ENCODE data around the gene MCEMP1. TPM values are rescaled to one million over a fixed set of nuclear protein-coding genes. Genes with fewer than 3 reads are reported as not detected.
A peak's percentile ranks its signal among the peaks of the same experiment; 100 is the strongest.

MCEMP1 gene
- total and polyA plus RNA-seq, 2 of the 13 experiments (the other 11 are each of a cell fraction or from before 2014, with no cell fraction given): not detected

DNA sequence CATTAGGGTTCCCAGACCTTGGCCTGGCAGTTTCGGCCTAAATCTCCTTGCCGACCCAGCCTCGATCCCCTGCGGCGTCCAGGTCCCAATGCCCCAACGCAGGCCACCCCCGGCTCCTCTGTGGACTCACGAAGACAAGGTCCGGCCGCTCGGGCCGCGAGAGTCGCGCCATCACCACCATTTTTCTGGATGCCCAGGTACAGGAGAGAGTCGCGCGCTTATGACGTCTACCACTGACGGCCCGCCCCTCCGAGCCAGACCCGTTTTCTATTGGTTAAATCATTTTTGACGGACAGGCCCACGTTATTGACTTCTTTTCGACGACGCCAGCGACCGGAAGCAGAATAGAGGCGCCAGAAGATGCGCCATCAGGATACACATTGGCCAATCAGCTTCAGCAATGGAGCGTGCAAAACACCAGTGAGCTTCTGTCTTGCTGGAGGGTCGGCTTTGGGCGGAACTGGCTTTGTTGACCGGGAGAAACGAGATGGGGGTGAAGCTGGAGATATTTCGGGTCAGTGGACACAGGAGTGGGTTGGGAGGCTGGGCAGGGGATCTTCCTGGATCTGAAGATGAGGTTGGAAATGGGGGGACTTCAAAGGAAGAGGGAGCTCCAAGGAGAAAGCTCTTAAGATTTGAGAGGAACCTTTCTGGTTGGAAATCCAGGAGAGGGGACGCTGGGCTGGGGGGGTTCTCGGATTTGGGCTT lies 47.4 kb upstream of the MCEMP1 start, which contains the start of the genes PET100 and XAB2 (continued):
- TF ChIP-seq, protein P1, sequence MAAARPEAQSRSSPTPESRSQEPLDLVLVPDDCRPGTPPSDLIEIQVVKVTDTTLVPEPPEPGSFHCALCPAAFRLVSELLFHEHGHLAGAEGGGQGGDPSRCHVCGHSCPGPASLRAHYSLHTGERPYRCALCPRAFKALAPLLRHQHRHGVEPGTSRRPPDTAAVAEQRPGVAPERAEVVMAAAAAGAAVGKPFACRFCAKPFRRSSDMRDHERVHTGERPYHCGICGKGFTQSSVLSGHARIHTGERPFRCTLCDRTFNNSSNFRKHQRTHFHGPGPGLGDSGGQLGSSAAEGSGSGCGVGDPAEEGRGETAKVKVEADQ (CRISPR knock-in tag; IDR thresholded peaks at IDR 0.05; ENCODE audit: borderline replicate concordance): no peak; the same call in 1 of the 2 replicates
- TF ChIP-seq, protein P2, sequence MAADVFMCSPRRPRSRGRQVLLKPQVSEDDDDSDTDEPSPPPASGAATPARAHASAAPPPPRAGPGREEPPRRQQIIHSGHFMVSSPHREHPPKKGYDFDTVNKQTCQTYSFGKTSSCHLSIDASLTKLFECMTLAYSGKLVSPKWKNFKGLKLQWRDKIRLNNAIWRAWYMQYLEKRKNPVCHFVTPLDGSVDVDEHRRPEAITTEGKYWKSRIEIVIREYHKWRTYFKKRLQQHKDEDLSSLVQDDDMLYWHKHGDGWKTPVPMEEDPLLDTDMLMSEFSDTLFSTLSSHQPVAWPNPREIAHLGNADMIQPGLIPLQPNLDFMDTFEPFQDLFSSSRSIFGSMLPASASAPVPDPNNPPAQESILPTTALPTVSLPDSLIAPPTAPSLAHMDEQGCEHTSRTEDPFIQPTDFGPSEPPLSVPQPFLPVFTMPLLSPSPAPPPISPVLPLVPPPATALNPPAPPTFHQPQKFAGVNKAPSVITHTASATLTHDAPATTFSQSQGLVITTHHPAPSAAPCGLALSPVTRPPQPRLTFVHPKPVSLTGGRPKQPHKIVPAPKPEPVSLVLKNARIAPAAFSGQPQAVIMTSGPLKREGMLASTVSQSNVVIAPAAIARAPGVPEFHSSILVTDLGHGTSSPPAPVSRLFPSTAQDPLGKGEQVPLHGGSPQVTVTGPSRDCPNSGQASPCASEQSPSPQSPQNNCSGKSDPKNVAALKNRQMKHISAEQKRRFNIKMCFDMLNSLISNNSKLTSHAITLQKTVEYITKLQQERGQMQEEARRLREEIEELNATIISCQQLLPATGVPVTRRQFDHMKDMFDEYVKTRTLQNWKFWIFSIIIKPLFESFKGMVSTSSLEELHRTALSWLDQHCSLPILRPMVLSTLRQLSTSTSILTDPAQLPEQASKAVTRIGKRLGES (CRISPR knock-in tag; IDR thresholded peaks at IDR 0.05; ENCODE audit: borderline replicate concordance): no peak
- TF ChIP-seq SPEN (CRISPR knock-in tag; IDR thresholded peaks at IDR 0.05; ENCODE audit: low read depth) (peak; percentile 74; the same call in 1 of the 2 replicates), NFE2 (CRISPR knock-in tag; IDR thresholded peaks at IDR 0.05) (no peak), MYNN (CRISPR knock-in tag; IDR thresholded peaks at IDR 0.05; ENCODE audit: low read depth) (no peak; the same call in 1 of the 2 replicates)
- TF ChIP-seq, protein P3, sequence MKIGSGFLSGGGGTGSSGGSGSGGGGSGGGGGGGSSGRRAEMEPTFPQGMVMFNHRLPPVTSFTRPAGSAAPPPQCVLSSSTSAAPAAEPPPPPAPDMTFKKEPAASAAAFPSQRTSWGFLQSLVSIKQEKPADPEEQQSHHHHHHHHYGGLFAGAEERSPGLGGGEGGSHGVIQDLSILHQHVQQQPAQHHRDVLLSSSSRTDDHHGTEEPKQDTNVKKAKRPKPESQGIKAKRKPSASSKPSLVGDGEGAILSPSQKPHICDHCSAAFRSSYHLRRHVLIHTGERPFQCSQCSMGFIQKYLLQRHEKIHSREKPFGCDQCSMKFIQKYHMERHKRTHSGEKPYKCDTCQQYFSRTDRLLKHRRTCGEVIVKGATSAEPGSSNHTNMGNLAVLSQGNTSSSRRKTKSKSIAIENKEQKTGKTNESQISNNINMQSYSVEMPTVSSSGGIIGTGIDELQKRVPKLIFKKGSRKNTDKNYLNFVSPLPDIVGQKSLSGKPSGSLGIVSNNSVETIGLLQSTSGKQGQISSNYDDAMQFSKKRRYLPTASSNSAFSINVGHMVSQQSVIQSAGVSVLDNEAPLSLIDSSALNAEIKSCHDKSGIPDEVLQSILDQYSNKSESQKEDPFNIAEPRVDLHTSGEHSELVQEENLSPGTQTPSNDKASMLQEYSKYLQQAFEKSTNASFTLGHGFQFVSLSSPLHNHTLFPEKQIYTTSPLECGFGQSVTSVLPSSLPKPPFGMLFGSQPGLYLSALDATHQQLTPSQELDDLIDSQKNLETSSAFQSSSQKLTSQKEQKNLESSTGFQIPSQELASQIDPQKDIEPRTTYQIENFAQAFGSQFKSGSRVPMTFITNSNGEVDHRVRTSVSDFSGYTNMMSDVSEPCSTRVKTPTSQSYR (CRISPR knock-in tag; IDR thresholded peaks at IDR 0.05; ENCODE audit: borderline replicate concordance): no peak
- TF ChIP-seq, protein P4, sequence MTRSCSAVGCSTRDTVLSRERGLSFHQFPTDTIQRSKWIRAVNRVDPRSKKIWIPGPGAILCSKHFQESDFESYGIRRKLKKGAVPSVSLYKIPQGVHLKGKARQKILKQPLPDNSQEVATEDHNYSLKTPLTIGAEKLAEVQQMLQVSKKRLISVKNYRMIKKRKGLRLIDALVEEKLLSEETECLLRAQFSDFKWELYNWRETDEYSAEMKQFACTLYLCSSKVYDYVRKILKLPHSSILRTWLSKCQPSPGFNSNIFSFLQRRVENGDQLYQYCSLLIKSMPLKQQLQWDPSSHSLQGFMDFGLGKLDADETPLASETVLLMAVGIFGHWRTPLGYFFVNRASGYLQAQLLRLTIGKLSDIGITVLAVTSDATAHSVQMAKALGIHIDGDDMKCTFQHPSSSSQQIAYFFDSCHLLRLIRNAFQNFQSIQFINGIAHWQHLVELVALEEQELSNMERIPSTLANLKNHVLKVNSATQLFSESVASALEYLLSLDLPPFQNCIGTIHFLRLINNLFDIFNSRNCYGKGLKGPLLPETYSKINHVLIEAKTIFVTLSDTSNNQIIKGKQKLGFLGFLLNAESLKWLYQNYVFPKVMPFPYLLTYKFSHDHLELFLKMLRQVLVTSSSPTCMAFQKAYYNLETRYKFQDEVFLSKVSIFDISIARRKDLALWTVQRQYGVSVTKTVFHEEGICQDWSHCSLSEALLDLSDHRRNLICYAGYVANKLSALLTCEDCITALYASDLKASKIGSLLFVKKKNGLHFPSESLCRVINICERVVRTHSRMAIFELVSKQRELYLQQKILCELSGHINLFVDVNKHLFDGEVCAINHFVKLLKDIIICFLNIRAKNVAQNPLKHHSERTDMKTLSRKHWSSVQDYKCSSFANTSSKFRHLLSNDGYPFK (CRISPR knock-in tag; IDR thresholded peaks at IDR 0.05; ENCODE audit: borderline replicate concordance): peak; percentile 77; the same call in 1 of the 2 replicates
- TF ChIP-seq, protein P5, sequence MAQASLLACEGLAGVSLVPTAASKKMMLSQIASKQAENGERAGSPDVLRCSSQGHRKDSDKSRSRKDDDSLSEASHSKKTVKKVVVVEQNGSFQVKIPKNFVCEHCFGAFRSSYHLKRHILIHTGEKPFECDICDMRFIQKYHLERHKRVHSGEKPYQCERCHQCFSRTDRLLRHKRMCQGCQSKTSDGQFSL (CRISPR knock-in tag; IDR thresholded peaks at IDR 0.05): no peak
- TF ChIP-seq, protein P6, sequence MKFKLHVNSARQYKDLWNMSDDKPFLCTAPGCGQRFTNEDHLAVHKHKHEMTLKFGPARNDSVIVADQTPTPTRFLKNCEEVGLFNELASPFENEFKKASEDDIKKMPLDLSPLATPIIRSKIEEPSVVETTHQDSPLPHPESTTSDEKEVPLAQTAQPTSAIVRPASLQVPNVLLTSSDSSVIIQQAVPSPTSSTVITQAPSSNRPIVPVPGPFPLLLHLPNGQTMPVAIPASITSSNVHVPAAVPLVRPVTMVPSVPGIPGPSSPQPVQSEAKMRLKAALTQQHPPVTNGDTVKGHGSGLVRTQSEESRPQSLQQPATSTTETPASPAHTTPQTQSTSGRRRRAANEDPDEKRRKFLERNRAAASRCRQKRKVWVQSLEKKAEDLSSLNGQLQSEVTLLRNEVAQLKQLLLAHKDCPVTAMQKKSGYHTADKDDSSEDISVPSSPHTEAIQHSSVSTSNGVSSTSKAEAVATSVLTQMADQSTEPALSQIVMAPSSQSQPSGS (CRISPR knock-in tag; IDR thresholded peaks at IDR 0.05): no peak; the same call in 1 of the 2 replicates
- TF ChIP-seq, protein P7, sequence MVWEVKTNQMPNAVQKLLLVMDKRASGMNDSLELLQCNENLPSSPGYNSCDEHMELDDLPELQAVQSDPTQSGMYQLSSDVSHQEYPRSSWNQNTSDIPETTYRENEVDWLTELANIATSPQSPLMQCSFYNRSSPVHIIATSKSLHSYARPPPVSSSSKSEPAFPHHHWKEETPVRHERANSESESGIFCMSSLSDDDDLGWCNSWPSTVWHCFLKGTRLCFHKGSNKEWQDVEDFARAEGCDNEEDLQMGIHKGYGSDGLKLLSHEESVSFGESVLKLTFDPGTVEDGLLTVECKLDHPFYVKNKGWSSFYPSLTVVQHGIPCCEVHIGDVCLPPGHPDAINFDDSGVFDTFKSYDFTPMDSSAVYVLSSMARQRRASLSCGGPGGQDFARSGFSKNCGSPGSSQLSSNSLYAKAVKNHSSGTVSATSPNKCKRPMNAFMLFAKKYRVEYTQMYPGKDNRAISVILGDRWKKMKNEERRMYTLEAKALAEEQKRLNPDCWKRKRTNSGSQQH (CRISPR knock-in tag; IDR thresholded peaks at IDR 0.05; ENCODE audit: low read depth): peak; percentile 52; the same call in 1 of the 2 replicates

Measured in HepG2 (cell line).